C4-2B (cell line): ENCODE results near the gene SSC5D.

Experiments used
- ZFX ChIP-seq: fragments of 450-650 bp; IDR thresholded peaks from 2 replicates; pipeline ENCODE4 v1.6.1; 2017
- TF ChIP-seq, protein P1 (sequence below): fragments of 450-650 bp; conservative IDR thresholded peaks from 2 replicates; pipeline ENCODE4 v1.5.1; 2017; ENCODE audit warnings: mild to moderate bottlenecking

DNA sequence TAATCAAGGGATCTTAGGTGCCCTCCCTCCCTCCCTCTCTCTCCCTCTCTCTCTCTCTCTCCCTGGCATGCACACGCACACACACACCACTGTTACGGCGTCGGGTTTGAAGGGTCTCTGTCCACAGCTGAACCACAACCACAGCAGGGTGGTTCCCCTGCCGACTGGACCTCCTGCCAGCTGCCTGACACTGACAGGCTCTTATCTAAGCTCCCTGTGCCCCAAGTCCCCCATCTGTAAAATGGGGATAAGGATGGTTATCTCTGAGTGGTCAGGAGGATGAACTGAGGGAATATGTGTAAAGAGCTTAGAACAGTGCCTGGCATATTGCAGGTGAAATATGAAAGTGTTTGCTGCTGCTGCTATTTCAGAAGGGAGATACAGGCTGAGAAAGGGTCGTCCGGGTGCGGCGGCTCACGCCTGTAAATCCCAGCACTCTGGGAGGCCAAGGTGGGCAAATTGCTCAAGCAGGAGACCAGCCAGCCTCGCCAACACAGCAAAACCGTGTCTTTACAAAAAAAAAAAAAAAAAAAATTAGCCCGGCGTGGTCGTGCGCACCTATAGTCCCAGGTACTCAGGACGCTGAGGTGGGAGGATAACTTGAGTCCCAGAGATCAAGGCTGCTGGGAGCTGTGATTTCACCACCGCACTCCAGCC, 44.3 kb upstream of the SSC5D start:
- TF ChIP-seq, protein P1, sequence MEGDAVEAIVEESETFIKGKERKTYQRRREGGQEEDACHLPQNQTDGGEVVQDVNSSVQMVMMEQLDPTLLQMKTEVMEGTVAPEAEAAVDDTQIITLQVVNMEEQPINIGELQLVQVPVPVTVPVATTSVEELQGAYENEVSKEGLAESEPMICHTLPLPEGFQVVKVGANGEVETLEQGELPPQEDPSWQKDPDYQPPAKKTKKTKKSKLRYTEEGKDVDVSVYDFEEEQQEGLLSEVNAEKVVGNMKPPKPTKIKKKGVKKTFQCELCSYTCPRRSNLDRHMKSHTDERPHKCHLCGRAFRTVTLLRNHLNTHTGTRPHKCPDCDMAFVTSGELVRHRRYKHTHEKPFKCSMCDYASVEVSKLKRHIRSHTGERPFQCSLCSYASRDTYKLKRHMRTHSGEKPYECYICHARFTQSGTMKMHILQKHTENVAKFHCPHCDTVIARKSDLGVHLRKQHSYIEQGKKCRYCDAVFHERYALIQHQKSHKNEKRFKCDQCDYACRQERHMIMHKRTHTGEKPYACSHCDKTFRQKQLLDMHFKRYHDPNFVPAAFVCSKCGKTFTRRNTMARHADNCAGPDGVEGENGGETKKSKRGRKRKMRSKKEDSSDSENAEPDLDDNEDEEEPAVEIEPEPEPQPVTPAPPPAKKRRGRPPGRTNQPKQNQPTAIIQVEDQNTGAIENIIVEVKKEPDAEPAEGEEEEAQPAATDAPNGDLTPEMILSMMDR, result no peak
- TF ChIP-seq ZFX, result no peak
